A549 treated with CpdA at 1 μM for 4 hours (cell line): ENCODE data around the gene SLC6A14. TPM values are rescaled to one million over a fixed set of nuclear protein-coding genes. Genes with fewer than 3 reads are reported as not detected.

Experiments
- total RNA-seq: library from RNA; stranded (reverse); fragments of 200-300 nt; extraction: Qiagen RNA extraction; gene quantifications from 5 replicates; pipeline ENCODE4 v1.2.3, GENCODE V29; 2022; ENCODE audit warnings: low read depth

Gene SLC6A14
- not detected in 5 replicates for total RNA-seq

GRCh38 chrX:116436358-116436816, at the start of gene SLC6A14:
Gene SLC6A14 (plus strand): TSS chrX:116436606. CDS start chrX:116436710, 104 bp downstream.

DNA sequence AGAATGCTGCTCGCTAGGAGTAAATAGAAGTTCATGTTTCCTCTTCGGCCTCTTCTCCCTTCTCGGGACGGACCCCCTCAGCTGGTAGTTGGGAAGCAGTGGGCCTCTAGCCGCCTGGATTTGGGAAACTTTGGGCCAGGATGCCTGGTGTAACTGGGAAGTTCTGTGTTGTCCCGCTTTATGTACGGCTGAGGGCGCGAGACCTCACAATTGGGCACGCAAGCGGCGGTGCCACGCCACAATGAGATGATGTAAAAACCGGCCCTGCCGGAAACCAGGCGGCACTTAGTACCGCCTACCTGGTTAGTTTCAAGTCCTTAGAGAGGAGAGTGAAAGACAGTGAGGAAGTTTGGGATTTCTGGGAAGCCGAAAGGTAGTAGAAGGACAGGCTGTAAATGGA, 26.4 kb downstream of the SLC6A14 start, which contains the start of gene CT83:
TSS of gene CT83 (minus strand) at position 155 of the 400 bp plus-strand sequence. CDS start at position 35, 120 bp downstream.

Other genes with a start within 250 kb of the SLC6A14 start
- gene CT83, start 26.4 kb downstream of the SLC6A14 start, total RNA-seq = not detected in 5 replicates